Nephron (organoid): ENCODE results near the gene BBX.

Source experiments
- H3K27ac Mint-ChIP-seq, 3 experiments: 2 replicates each; pipeline ENCODE4 v1.8.0; 2020; ENCODE audit warnings: mixed read lengths in 3 of 3, mild to moderate bottlenecking in 2 of 3, moderate library complexity in 1 of 3
- H3K27me3 Mint-ChIP-seq: 2 replicates; pipeline ENCODE4 v1.8.0; 2021; ENCODE audit warnings: low read depth, mild to moderate bottlenecking, moderate library complexity, mixed read lengths
- H3K36me3 Mint-ChIP-seq: 2 replicates; pipeline ENCODE4 v1.8.0; 2020; ENCODE audit warnings: low read depth, mixed read lengths
- H3K4me1 Mint-ChIP-seq: 2 replicates; pipeline ENCODE4 v1.8.0; 2020; ENCODE audit warnings: mixed read lengths
- H3K4me3 Mint-ChIP-seq, 3 experiments: 2 replicates each; pipeline ENCODE4 v1.8.0; 2020; ENCODE audit warnings: mild to moderate bottlenecking in 3 of 3, mixed read lengths in 3 of 3, moderate library complexity in 2 of 3
- H3K9me3 Mint-ChIP-seq: 2 replicates; pipeline ENCODE4 v1.8.0; 2020; ENCODE audit warnings: mixed read lengths
- TF ChIP-seq, protein P1 (sequence below), 3 experiments: fragments of 200-600 bp; sonication (generic); IDR thresholded peaks; one replicate each; pipeline ENCODE4 v1.5.0; 2021; ENCODE audit warnings: antibody characterized with exemption in 3 of 3; ENCODE audit not compliant: unreplicated experiment in 3 of 3

BBX gene

DNA sequence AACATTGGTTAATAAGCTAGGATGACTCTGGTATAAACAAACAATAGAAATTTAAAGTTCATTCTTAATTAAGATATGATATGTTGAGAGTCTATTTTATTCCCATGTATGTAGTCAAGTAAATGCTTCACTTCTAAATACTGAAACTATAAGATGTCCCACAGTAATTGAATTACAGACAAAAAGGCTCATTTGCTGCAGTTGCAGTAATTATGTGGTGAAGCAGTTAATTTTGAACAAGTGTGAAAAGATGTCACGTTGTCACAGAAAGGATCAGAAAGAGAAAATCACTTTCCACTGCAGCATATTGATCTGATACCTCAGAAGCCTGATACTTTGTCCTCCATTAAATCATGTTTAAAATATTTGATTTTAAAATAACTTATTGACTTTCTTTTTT is 159.8 kb downstream of the BBX start:
- Mint-ChIP-seq H3K27ac (no peak overlapping the region), H3K4me3 (no peak overlapping the region), H3K36me3 (peaks cover 6% of the 10 kb centered on the region), H3K9me3 (peaks cover 3% of the 10 kb centered on the region), H3K4me1 (peaks cover 39% of the 10 kb centered on the region), H3K27me3 (no peaks in the 10 kb centered on the region)
- TF ChIP-seq, protein P1, sequence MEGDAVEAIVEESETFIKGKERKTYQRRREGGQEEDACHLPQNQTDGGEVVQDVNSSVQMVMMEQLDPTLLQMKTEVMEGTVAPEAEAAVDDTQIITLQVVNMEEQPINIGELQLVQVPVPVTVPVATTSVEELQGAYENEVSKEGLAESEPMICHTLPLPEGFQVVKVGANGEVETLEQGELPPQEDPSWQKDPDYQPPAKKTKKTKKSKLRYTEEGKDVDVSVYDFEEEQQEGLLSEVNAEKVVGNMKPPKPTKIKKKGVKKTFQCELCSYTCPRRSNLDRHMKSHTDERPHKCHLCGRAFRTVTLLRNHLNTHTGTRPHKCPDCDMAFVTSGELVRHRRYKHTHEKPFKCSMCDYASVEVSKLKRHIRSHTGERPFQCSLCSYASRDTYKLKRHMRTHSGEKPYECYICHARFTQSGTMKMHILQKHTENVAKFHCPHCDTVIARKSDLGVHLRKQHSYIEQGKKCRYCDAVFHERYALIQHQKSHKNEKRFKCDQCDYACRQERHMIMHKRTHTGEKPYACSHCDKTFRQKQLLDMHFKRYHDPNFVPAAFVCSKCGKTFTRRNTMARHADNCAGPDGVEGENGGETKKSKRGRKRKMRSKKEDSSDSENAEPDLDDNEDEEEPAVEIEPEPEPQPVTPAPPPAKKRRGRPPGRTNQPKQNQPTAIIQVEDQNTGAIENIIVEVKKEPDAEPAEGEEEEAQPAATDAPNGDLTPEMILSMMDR (IDR thresholded peaks at IDR 0.05; ENCODE audit: unreplicated experiment in 3 of 3), result no peak

DNA sequence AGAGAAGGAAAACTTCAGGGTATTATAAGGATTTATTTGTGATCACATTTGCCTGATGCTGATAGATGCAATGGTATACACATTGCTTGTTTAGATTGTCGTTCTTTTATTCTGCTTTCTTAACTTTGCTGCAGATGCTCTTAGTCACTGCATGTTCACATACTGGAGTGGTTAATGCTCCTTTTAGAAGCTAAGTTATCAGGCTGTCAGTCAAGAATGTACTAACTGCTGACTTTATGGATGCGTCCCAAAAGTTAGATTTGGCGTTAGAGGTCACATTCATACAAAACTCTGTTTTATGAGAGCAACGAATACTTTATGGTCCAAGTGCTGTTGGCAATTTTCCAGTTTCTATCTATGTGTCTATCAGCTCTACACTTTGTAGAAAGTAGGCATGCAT is 160.7 kb downstream of the BBX start:
- Mint-ChIP-seq H3K4me1 (peaks cover 38% of the 10 kb centered on the region), H3K9me3 (peaks cover 3% of the 10 kb centered on the region), H3K27ac (peak overlapping the region in 1 of 3 experiments; percentile 57), H3K4me3 (no peak overlapping the region), H3K27me3 (no peaks in the 10 kb centered on the region), H3K36me3 (peaks cover 6% of the 10 kb centered on the region)
- TF ChIP-seq, protein P1 (IDR thresholded peaks at IDR 0.05; ENCODE audit: unreplicated experiment in 3 of 3), result no peak

DNA sequence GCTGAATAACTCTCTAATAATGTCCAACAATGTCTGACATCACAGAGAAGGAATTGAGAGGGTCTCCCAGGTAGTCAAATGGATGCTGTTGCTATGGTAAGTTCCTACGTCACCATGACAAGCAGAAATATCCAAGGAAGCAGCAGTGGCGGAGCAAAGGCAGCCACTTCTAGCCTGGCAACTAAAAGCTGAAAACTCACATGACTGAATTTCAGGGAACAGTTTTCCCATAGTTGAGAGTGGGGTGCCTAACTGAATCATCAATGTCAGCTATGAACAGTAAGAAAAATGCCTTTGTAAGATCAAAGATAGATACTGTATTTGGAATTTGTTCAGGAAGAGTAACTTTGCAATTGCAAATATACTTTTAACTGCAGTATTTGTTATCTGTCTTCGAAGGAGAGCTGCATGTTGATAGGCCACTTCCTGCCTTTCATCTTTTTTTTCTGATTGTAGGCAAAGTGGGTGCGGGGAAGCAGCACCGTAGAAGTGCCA is 161.7 kb downstream of the BBX start:
- peaks cover 33% of the 10 kb centered on the region for H3K4me1 Mint-ChIP-seq
- H3K27ac Mint-ChIP-seq, result no peak overlapping the region

DNA sequence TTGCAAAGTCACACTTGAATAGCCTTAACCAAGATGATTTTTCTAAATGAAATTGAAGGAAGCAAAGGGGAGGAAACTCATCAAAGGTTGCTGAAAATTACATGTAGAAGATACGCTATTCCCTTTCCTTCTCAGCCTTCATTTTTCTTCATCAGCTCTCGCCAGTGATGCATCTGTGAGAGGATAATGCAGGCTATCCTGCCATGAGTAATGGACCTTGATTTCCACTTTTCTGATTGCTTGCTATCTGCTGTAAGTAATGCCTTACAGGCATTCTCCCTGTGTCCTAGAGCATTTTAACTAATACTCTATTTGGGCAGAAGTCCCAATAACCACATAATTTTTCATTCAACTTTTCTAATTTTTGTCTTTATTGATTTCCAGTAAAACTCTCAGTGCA is 162.6 kb downstream of the BBX start:
- H3K36me3 Mint-ChIP-seq, result peaks cover 1% of the 10 kb centered on the region
- H3K27ac Mint-ChIP-seq, result no peak overlapping the region
- no peak overlapping the region for H3K4me3 Mint-ChIP-seq

More for the DNA sequence above, 161.7 kb downstream of the BBX start:
- TF ChIP-seq, protein P1 (IDR thresholded peaks at IDR 0.05; ENCODE audit: unreplicated experiment in 3 of 3), result no peak
- Mint-ChIP-seq H3K36me3 (peaks cover 6% of the 10 kb centered on the region), H3K9me3 (peaks cover 3% of the 10 kb centered on the region), H3K4me3 (no peak overlapping the region), H3K27me3 (no peaks in the 10 kb centered on the region)

DNA sequence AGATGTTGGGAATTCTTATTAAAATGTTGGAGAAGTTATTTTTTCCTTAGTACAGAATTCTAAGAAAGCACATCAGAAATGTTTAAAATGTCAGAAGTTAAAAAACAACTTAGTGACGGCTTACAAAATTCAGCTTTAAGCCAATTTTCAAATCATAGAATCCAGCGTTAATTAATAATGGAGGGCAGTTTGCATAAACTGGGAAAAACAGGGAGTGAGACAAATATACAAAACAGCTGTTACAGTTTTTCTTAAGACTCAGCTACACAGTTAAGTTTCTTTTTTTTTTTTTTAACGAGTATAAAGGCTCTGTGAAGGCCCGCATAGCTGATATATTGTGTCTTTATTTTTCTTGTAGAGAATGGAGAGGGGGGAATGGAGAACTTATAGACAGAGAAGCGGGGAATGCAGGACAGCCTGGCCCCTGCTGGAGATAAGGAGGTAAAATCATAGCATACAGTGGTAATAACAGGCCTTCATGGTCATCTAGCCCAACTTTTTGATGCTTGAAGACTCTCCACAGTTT is 164.4 kb downstream of the BBX start:
- Mint-ChIP-seq H3K27me3 (no peaks in the 10 kb centered on the region), H3K4me1 (peaks cover 12% of the 10 kb centered on the region), H3K27ac (no peak overlapping the region), H3K4me3 (no peak overlapping the region), H3K9me3 (no peaks in the 10 kb centered on the region), H3K36me3 (peaks cover 7% of the 10 kb centered on the region)
- TF ChIP-seq, protein P1 (IDR thresholded peaks at IDR 0.05; ENCODE audit: unreplicated experiment in 3 of 3), result no peak

More for the DNA sequence above, 162.6 kb downstream of the BBX start:
- Mint-ChIP-seq H3K9me3 (peaks cover under 1% of the 10 kb centered on the region), H3K4me1 (peaks cover 25% of the 10 kb centered on the region), H3K27me3 (no peaks in the 10 kb centered on the region)
- TF ChIP-seq, protein P1 (IDR thresholded peaks at IDR 0.05; ENCODE audit: unreplicated experiment in 3 of 3), result no peak

DNA sequence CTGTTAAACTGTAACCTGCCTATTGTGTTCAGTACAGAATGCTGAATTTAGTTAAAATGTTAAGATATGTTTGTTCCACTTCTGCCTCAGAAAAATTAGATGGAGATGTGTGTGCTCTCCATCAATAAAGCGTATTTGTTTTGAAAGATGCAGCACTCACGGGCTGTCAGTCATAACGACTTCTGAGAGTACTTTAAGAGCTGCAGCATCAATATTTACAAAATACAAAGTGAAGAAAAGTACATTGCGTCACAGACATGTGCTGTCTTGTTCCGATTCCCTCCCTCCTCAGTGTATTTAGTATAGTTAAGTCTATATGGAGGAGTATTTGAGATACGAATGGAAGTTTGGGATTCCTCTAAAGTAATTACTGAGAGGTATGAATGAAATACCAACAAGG is 166.6 kb downstream of the BBX start:
- TF ChIP-seq, protein P1 (IDR thresholded peaks at IDR 0.05; ENCODE audit: unreplicated experiment in 3 of 3), result no peak
- no peak overlapping the region for H3K4me3 Mint-ChIP-seq
- H3K9me3 Mint-ChIP-seq, result no peaks in the 10 kb centered on the region
- no peaks in the 10 kb centered on the region for H3K27me3 Mint-ChIP-seq
- no peaks in the 10 kb centered on the region for H3K4me1 Mint-ChIP-seq
- H3K36me3 Mint-ChIP-seq, result peaks cover 7% of the 10 kb centered on the region
- no peak overlapping the region for H3K27ac Mint-ChIP-seq
